ENCODE data around the gene CBLN3. TPM values are rescaled to one million over a fixed set of nuclear protein-coding genes. Genes with fewer than 3 reads are reported as not detected.

The CBLN3 gene
- total RNA-seq, 1 donor from 2014 or later: 3.9 TPM

GRCh38 chr14:24398653-24399446 lies 30.6 kb downstream of the CBLN3 start, which contains the start of gene NYNRIN:
NYNRIN (plus strand) TSS chr14:24399003; CDS start chr14:24399247, 244 bp downstream.
- peak within 1 kb of the TSS; percentile 98 for H3K27ac Mint-ChIP-seq
- peaks cover 83% of the 10 kb centered on the region for H3K4me1 Mint-ChIP-seq
- peaks cover 5% of the 10 kb centered on the region for H3K9me3 Mint-ChIP-seq
- H3K36me3 Mint-ChIP-seq: peaks cover 2% of the 10 kb centered on the region
- TF ChIP-seq CTCF (IDR thresholded peaks at IDR 0.05; ENCODE audit: unreplicated experiment): no peak
- H3K27me3 Mint-ChIP-seq (ENCODE audit: low read depth): no peaks in the 10 kb centered on the region
- peak; percentile 44 to 79 for DNase-seq (ENCODE audit: low spot score in 2 of 2, unreplicated experiment in 2 of 2)
- H3K4me3 Mint-ChIP-seq: peak within 1 kb of the TSS; percentile 97

GRCh38 chr14:24398293-24398652 lies 31.2 kb downstream of the CBLN3 start:
- peak; percentile 46 to 68 for DNase-seq (ENCODE audit: low spot score in 2 of 2, unreplicated experiment in 2 of 2)
- no peak for TF ChIP-seq CTCF (IDR thresholded peaks at IDR 0.05; ENCODE audit: unreplicated experiment)
- H3K27ac Mint-ChIP-seq: peak overlapping the region; percentile 84
- H3K36me3 Mint-ChIP-seq: peaks cover 2% of the 10 kb centered on the region
- H3K27me3 Mint-ChIP-seq (ENCODE audit: low read depth): no peaks in the 10 kb centered on the region
- H3K4me3 Mint-ChIP-seq: peak overlapping the region; percentile 46
- H3K4me1 Mint-ChIP-seq: peaks cover 82% of the 10 kb centered on the region
- H3K9me3 Mint-ChIP-seq: peaks cover 5% of the 10 kb centered on the region

GRCh38 chr14:24397639-24398292 lies 31.7 kb downstream of the CBLN3 start:
- Mint-ChIP-seq H3K9me3 (peaks cover 5% of the 10 kb centered on the region), H3K27ac (peak overlapping the region; percentile 84), H3K36me3 (peaks cover under 1% of the 10 kb centered on the region), H3K4me3 (peak overlapping the region; percentile 46), H3K27me3 (ENCODE audit: low read depth) (no peaks in the 10 kb centered on the region), H3K4me1 (peaks cover 78% of the 10 kb centered on the region)
- TF ChIP-seq CTCF (IDR thresholded peaks at IDR 0.05; ENCODE audit: unreplicated experiment): no peak
- DNase-seq (ENCODE audit: low spot score in 2 of 2, unreplicated experiment in 2 of 2): no peak

- no peaks in the 10 kb centered on the region for H3K27me3 Mint-ChIP-seq (ENCODE audit: low read depth)
- DNase-seq (ENCODE audit: low spot score in 2 of 2, unreplicated experiment in 2 of 2): no peak
- H3K4me1 Mint-ChIP-seq: peaks cover 76% of the 10 kb centered on the region
- H3K4me3 Mint-ChIP-seq: no peak overlapping the region
- TF ChIP-seq CTCF (IDR thresholded peaks at IDR 0.05; ENCODE audit: unreplicated experiment): no peak
- no peaks in the 10 kb centered on the region for H3K36me3 Mint-ChIP-seq
- H3K27ac Mint-ChIP-seq: peak overlapping the region; percentile 84
- peaks cover 5% of the 10 kb centered on the region for H3K9me3 Mint-ChIP-seq
Observed at GRCh38 chr14:24395609-24396582, 33.6 kb downstream of the CBLN3 start.

- Mint-ChIP-seq H3K27me3 (ENCODE audit: low read depth) (no peaks in the 10 kb centered on the region), H3K9me3 (peaks cover 5% of the 10 kb centered on the region), H3K36me3 (no peaks in the 10 kb centered on the region), H3K4me1 (peaks cover 69% of the 10 kb centered on the region), H3K27ac (peak overlapping the region; percentile 77), H3K4me3 (peak overlapping the region; percentile 10)
- no peak for TF ChIP-seq CTCF (IDR thresholded peaks at IDR 0.05; ENCODE audit: unreplicated experiment)
- no peak for DNase-seq (ENCODE audit: low spot score in 2 of 2, unreplicated experiment in 2 of 2)
Observed at GRCh38 chr14:24394275-24394674, 35.2 kb downstream of the CBLN3 start.
